OCI-LY3 (cell line): ENCODE data around the gene PRDM11.

Source experiments
- H2AFZ ChIP-seq: fragments of 200-600, 300-600 bp; shearing (Covaris generic); 2 replicates; pipeline ENCODE4 v1.6.0; 2014; ENCODE audit warnings: antibody characterized with exemption, low read depth, low read length
- H3K27ac ChIP-seq: fragments of 200-600, 300-600 bp; sonication (generic); 2 replicates; pipeline ENCODE4 v1.5.1; 2014; ENCODE audit warnings: mild to moderate bottlenecking, low read length, moderate library complexity, mixed read lengths
- H3K27me3 ChIP-seq: fragments of 200-600, 300-600 bp; sonication (generic); 2 replicates; pipeline ENCODE4 v1.6.1; 2014; ENCODE audit warnings: low read depth, low read length, mixed read lengths
- H3K36me3 ChIP-seq: fragments of 200-600, 300-600 bp; sonication (generic); replicated peaks from 2 replicates; pipeline ENCODE3; 2014; ENCODE audit warnings: low read depth, low read length, mixed read lengths
- H3K4me1 ChIP-seq: fragments of 300-600, 200-600 bp; sonication (generic); 2 replicates; pipeline ENCODE4 v1.6.1; 2014; ENCODE audit warnings: low read length, mixed read lengths
- H3K4me2 ChIP-seq: fragments of 200-600, 300-600 bp; sonication (generic); 2 replicates; pipeline ENCODE4 v1.6.1; 2014; ENCODE audit warnings: low read length, mixed read lengths
- H3K4me3 ChIP-seq: fragments of 300-600, 200-600 bp; sonication (generic); 2 replicates; pipeline ENCODE4 v1.5.1; 2014; ENCODE audit warnings: antibody characterized with exemption, mild to moderate bottlenecking, low read length, moderate library complexity
- H3K79me2 ChIP-seq: fragments of 300-600, 200-600 bp; shearing (Covaris generic); 2 replicates; pipeline ENCODE4 v1.6.1; 2014; ENCODE audit warnings: mild to moderate bottlenecking, low read length, mixed read lengths
- H3K9ac ChIP-seq: fragments of 300-600, 200-600 bp; shearing (Covaris generic); 2 replicates; pipeline ENCODE4 v1.6.0; 2014; ENCODE audit warnings: mild to moderate bottlenecking, low read length, moderate library complexity
- H3K9me3 ChIP-seq: fragments of 200-600, 300-600 bp; shearing (Covaris generic); 2 replicates; pipeline ENCODE4 v1.6.1; 2014; ENCODE audit warnings: low read length, mixed read lengths; ENCODE audit not compliant: insufficient read depth
- H4K20me1 ChIP-seq: fragments of 200-600, 300-600 bp; sonication (generic); 2 replicates; pipeline ENCODE4 v1.6.1; 2016; ENCODE audit warnings: low read length, mixed read lengths; ENCODE audit not compliant: insufficient read depth
- EZH2phosphoT487 ChIP-seq: fragments of 200-600 bp; shearing (Covaris generic); IDR thresholded peaks from 2 replicates; pipeline ENCODE4 v1.6.1; 2018; ENCODE audit warnings: antibody characterized with exemption, mixed run types, low read depth
- TF ChIP-seq, protein P1 (sequence below): fragments of 200-600, 300-600 bp; sonication (generic); IDR thresholded peaks from 2 replicates; pipeline ENCODE4 v1.5.1; 2014; ENCODE audit warnings: antibody characterized with exemption, low read length, low read depth

PRDM11 gene

DNA sequence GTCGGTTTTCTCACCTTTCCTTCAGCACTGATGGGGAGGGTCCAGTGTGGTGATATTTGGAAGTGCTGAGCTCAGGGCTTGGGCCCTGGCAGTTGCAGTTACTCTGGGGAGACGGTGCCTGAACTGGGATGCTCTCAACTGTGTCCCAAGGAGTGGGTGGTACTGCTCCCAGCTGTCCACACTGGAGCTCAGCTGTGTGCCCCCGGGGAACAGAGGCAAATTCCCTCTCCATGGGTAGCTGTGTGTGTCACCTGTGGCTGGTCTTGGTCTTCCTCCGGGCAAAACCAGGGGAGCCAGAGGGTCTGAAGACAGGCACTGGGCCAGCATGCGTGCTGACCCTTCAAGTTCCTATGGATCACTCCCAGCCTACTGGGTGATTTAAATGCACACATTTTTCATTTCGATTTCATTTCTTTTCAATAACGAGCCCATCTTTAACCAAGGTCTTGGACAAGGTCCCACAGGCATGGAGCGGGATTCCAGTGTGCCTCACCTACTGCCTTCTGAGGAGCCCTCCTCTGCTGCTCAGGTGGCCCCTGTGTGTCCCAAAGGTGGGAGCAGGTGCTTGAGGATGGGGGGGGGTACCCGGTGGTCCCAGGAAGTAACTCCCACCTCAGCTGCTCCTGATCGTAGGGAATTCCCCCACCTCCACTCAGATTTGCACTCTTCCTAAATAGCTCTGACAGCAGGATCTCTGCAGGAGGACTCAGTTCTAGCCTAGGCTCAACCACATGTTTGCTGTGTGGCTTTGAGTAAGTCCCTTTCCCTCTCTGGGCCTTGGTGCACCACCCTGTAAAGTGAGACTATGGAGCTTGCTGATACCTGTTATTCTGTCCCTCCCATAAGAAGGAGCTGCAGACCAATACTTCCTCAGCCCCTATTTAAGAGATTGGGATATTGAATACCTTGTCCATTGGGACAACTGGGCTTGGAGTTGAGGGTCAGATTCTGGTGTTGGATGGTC, 16.8 kb downstream of the PRDM11 start:
- Histone ChIP-seq H3K4me3 (no peak overlapping the region), H3K4me2 (no peak overlapping the region), H4K20me1 (0 out of 2 replicates have a peak, but pooled peaks cover 10% of the 10 kb centered on the region), H2AFZ (no peak overlapping the region), H3K27ac (no peak overlapping the region), H3K9me3 (no peaks in the 10 kb centered on the region), H3K79me2 (no peaks in the 10 kb centered on the region), H3K27me3 (no peaks in the 10 kb centered on the region), H3K36me3 (no peaks in the 10 kb centered on the region), H3K4me1 (peaks cover 14% of the 10 kb centered on the region), H3K9ac (no peak overlapping the region)
- no peak for TF ChIP-seq EZH2phosphoT487
- TF ChIP-seq, protein P1, sequence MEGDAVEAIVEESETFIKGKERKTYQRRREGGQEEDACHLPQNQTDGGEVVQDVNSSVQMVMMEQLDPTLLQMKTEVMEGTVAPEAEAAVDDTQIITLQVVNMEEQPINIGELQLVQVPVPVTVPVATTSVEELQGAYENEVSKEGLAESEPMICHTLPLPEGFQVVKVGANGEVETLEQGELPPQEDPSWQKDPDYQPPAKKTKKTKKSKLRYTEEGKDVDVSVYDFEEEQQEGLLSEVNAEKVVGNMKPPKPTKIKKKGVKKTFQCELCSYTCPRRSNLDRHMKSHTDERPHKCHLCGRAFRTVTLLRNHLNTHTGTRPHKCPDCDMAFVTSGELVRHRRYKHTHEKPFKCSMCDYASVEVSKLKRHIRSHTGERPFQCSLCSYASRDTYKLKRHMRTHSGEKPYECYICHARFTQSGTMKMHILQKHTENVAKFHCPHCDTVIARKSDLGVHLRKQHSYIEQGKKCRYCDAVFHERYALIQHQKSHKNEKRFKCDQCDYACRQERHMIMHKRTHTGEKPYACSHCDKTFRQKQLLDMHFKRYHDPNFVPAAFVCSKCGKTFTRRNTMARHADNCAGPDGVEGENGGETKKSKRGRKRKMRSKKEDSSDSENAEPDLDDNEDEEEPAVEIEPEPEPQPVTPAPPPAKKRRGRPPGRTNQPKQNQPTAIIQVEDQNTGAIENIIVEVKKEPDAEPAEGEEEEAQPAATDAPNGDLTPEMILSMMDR: no peak

DNA sequence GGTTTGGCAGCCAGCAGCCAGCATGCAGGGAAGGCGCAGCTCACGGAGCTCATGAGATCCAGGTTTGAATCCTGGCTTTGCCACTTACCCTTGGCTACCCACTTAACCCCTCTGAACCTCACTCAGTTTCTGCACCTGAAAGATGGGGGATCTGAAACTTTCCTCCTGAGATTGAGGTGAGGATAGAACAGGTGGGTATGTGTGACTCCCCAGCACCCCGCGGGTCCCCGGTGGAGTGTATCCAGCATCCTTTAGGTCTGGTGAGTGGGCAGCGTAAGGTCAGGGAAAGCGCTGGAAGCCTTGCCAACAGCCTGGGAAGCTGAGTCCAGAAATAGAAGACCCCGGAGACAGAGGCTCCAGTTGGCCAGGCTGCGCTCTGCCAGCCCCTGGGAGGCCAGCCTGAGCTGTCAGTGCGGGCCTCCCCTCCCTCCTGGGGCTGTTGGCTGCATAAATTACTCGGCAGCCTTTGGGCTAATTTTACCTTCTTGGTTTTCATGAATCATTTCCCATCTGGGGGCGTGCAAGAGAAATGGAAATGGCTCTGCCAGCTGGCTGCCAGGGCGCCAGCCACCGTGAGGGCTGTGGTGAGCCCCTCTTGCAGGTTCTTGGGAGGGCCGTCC, 17.6 kb downstream of the PRDM11 start:
- no peak overlapping the region for H3K27ac ChIP-seq
- H4K20me1 ChIP-seq: 0 out of 2 replicates have a peak, but pooled peaks cover 10% of the 10 kb centered on the region
- no peak overlapping the region for H3K9ac ChIP-seq
- H3K27me3 ChIP-seq: no peaks in the 10 kb centered on the region
- peak overlapping the region; percentile 20 for H3K4me2 ChIP-seq
- H3K79me2 ChIP-seq: no peaks in the 10 kb centered on the region
- H3K36me3 ChIP-seq: no peaks in the 10 kb centered on the region
- no peak overlapping the region for H2AFZ ChIP-seq
- H3K4me3 ChIP-seq: no peak overlapping the region
- peaks cover 14% of the 10 kb centered on the region for H3K4me1 ChIP-seq
- no peaks in the 10 kb centered on the region for H3K9me3 ChIP-seq
- no peak for TF ChIP-seq EZH2phosphoT487
- TF ChIP-seq, protein P1: no peak

GRCh38 chr11:45165386-45165785, 18.9 kb downstream of the PRDM11 start:
- H3K79me2 ChIP-seq: no peaks in the 10 kb centered on the region

More at GRCh38 chr11:45165386-45165785, 18.9 kb downstream of the PRDM11 start:
- no peak overlapping the region for H3K4me2 ChIP-seq
- no peaks in the 10 kb centered on the region for H3K9me3 ChIP-seq
- TF ChIP-seq, protein P1: no peak
- TF ChIP-seq EZH2phosphoT487: no peak
- H3K36me3 ChIP-seq: no peaks in the 10 kb centered on the region
- no peak overlapping the region for H3K9ac ChIP-seq
- peaks cover 14% of the 10 kb centered on the region for H3K4me1 ChIP-seq
- H4K20me1 ChIP-seq: 0 out of 2 replicates have a peak, but pooled peaks cover 10% of the 10 kb centered on the region
- no peak overlapping the region for H3K27ac ChIP-seq
- no peak overlapping the region for H2AFZ ChIP-seq
- H3K4me3 ChIP-seq: no peak overlapping the region
- H3K27me3 ChIP-seq: no peaks in the 10 kb centered on the region
